Right forelimb (tissue), 1 donor: Measurements from ENCODE around the gene KCNK4.
"Not testable (repeated sequence)": the region's sequence is repeated elsewhere in the genome, so short reads cannot be mapped to it uniquely, and the experiment has no call there.

Source experiments
- DNase-seq: peaks from one replicate; pipeline ENCODE4 v3.0.0-alpha.2; 2018

The KCNK4 gene

DNA sequence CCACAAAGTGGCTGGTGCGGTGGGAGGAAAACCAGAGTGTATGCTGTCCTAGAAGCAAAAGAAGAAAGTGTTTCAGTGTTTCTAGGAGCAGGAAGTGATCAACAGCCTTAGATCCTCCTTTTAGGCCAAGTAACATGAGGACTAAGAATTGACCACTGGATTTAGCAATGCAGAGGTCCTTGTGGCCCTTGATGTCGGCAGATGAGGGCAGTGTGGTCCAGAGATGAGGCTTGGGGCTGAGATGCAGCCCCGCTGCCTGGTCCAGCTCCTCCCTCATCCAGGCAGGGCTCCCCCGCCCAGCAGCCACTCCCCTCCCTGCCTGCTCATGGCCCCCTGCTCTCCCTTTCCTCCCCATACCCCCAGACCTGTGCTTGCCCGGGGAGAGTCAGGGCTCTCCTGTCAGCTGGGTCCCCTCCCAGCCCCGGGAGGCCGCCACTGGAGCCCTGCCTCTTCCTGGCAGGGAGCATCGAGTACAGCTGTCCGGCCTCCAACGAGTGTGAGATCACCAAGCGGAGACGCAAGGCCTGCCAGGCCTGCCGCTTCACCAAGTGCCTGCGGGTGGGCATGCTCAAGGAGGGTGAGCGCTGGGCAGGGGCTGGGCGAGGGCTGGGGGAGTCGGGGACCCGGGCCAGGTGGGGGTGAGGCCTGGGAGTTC is 22.5 kb downstream of the KCNK4 start:
- DNase-seq, result no peak

DNA sequence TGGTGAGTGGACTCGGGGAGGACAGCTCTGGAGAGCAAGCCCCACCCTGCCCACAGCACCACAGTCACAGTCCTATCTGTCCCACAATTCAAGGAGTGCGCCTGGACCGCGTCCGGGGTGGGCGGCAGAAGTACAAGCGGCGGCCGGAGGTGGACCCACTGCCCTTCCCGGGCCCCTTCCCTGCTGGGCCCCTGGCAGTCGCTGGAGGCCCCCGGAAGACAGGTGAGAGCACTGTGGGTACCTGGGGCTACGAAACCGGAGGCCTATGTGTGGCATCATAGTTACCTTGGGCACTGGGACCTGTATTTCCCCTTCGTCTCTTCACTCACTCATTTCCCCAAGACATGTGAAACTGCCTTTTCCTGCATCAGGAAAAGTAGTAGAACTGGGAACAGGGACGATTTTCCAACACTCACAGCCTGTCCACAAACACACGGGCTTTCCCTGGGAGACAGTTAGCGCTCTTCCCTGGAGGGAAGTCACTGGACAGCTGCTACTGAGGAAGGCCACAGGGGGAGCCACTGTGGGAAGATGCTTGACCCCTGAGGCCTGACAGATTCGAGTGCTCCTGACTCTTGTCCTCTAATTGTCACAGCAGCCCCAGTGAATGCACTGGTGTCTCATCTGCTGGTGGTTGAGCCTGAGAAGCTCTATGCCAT is 23.2 kb downstream of the KCNK4 start:
- DNase-seq, result no peak

DNA sequence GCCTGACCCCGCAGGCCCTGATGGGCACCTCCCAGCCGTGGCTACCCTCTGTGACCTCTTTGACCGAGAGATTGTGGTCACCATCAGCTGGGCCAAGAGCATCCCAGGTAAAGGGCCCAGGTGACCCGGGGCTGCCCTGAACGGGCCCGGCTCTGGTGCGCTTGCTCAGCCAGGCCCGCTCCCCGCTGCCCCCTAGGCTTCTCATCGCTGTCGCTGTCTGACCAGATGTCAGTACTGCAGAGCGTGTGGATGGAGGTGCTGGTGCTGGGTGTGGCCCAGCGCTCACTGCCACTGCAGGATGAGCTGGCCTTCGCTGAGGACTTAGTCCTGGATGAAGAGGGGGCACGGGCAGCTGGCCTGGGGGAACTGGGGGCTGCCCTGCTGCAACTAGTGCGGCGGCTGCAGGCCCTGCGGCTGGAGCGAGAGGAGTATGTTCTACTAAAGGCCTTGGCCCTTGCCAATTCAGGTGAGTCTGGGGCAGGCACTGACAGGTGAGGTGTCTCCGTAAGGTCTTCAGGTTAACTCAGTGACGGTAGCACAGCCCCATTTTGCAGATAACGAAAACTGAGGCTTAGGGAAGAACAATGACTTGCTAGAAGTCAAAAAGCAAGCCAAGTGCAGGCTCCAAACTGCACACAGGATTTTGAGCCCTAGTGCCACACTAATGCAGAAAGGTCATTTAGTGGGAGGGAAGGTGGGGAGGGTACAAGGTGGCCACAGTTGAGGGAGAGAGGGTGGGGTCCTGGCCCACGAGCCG is 23.9 kb downstream of the KCNK4 start:
- DNase-seq, result no peak

DNA sequence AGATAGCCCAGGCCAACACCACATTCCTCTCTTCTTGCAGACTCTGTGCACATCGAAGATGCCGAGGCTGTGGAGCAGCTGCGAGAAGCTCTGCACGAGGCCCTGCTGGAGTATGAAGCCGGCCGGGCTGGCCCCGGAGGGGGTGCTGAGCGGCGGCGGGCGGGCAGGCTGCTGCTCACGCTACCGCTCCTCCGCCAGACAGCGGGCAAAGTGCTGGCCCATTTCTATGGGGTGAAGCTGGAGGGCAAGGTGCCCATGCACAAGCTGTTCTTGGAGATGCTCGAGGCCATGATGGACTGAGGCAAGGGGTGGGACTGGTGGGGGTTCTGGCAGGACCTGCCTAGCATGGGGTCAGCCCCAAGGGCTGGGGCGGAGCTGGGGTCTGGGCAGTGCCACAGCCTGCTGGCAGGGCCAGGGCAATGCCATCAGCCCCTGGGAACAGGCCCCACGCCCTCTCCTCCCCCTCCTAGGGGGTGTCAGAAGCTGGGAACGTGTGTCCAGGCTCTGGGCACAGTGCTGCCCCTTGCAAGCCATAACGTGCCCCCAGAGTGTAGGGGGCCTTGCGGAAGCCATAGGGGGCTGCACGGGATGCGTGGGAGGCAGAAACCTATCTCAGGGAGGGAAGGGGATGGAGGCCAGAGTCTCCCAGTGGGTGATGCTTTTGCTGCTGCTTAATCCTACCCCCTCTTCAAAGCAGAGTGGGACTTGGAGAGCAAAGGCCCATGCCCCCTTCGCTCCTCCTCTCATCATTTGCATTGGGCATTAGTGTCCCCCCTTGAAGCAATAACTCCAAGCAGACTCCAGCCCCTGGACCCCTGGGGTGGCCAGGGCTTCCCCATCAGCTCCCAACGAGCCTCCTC is 24.8 kb downstream of the KCNK4 start:
- DNase-seq, result not testable (repeated sequence)

DNA sequence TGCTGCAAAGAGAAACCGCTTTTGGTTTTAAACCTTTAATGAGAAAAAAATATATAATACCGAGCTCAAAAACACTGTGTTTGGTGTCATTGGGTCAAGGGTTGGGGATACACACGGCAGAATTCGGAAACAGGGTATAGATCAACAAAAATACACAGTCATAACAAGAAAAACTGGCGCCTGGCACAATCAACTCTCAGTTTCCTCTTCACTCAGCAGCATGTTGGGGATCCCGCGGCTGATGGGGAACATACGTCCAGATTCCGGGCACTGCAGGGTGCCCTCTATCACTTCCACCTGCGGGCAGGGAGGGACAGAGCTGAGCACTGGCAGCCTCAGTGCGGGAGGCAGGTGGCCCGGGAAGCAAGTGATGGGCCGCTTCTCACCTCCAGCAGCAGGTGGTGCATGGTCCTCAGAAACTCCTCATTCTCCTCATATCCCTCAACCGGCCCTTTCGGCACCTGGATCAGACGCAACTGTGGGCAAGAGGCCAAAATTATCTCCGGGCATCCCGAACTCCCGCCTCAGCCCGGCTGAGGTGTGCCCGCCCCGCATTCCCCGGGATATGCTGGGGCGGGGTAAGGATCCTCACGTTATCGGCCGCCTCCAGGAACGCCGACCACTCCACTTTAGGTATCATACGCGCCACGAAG is 25.7 kb downstream of the KCNK4 start:
- DNase-seq, result no peak

DNA sequence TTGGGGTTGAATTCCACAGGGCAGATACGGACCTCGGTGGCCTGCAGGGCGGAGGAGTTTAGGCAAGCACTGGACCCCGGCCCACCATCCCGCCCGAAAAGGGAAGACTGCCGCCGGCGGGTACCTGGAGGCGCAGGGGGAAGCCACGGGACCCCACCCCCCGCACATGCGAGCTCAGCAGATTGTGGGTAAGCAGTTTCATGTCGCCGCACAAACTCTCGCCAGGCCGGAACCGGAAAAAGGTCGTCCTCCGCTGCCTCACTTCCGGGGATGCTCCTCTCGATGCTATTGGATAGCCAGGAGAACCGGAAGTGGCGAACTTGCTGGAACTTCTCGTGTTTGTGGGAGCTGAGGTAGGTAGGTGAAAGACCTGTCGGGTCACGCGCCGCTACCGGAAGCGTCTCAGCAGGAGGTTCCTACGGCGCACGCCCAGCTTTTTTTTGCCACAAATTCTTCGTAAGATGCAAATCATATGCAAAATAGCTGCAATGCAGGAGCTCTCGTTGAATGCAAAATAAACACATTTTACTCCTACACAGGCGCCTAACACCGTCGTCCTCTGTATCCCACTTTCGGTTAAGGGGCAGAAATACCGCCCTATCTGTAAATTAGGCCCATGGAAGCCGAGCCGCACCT is 26.3 kb downstream of the KCNK4 start, which contains the start of gene TRMT112:
TSS of gene TRMT112 (minus strand) at position 235 of the 636 bp plus-strand sequence. CDS start at position 202, 33 bp downstream.
- DNase-seq, result peak; percentile 95

DNA sequence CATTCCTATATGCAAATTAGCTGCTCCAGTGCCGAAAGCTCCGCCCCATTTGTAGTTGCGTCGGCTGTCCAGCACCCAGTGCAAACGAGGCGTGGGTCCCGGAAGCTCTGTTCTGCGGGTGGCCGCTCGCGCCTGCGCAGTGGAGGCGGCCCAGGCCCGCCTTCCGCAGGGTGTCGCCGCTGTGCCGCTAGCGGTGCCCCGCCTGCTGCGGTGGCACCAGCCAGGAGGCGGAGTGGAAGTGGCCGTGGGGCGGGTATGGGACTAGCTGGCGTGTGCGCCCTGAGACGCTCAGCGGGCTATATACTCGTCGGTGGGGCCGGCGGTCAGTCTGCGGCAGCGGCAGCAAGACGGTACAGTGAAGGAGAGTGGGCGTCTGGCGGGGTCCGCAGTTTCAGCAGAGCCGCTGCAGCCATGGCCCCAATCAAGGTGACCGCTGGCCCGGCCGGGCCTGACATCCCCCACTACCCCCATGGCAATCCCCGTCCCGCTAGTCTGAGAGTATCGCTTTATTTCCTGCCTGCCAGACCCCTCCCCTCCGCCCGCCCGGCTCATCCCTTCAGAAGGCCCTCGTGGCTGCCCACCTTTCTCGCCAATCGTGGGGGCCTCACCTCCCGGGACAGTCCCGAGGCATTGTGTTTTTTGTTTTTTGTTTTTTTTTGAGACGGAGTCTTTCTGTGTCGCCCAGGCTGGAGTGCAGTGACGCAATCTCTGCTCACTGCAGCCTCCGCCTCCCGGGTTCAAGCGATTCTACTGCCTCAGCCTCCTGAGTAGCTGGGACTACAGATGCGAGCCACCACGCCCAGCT is 27.1 kb downstream of the KCNK4 start, which contains the start of gene PRDX5:
TSS of gene PRDX5 (plus strand) at position 161 of the 805 bp plus-strand sequence. CDS start at position 256, 95 bp downstream.
- DNase-seq, result peak; percentile 96

DNA sequence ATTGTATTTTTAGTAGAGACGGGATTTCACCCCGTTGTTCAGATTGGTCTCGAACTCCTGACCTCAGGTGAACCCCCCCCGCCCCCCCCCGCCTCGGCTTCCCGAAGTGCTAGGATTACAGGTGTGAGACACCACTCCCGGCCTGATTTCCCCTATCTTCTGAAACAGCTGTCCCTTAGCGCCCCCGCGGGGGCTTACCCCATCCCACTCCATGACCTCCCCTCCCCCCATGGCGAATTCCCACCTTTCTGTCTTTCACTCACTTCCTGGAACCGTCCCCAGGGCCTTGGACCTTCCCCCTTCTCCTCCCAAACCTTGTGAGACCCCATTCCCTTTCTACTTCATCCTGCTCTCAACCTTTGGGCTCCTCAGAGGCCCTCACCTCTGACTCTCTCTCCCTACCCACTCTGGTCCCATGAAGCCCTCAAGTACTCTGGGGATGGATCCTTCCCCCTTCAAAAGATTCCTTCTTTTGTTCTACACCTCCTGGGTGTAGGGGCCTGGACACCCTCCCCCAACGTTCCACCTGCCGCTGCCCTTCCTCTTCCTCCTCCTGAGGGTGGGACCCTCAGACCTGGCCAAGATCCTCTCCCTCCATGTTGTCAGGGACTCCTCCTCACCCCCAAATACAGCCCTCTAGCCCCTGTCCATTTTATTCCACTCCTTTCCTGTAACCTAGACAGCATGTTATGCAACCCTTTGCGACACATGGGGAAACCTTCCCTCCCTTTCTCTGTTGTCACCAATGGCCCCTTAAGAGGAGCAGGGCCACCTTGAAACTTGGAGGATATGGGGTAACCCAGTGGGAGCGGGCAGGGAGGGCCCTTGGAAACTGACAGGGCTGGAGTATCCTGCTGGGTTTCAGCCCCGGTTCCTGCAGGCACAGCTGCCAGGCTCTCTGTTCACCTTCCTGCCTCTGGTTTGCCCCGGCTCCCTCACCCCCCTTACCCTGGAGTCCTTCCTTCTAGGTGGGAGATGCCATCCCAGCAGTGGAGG is 28.0 kb downstream of the KCNK4 start:
- no peak for DNase-seq

DNA sequence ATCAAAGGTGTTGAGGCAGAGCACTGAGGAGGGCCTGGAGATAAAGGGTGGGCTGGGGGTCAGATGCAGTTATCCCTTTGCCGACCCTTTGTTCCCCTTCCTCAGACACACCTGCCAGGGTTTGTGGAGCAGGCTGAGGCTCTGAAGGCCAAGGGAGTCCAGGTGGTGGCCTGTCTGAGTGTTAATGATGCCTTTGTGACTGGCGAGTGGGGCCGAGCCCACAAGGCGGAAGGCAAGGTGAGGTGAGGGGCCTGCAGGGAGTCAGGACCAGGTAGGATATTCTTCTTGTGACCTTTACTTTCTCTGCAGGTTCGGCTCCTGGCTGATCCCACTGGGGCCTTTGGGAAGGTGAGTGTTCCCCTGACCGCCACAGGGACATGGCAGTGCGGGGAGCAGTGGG is 29.5 kb downstream of the KCNK4 start:
- DNase-seq, result no peak

DNA sequence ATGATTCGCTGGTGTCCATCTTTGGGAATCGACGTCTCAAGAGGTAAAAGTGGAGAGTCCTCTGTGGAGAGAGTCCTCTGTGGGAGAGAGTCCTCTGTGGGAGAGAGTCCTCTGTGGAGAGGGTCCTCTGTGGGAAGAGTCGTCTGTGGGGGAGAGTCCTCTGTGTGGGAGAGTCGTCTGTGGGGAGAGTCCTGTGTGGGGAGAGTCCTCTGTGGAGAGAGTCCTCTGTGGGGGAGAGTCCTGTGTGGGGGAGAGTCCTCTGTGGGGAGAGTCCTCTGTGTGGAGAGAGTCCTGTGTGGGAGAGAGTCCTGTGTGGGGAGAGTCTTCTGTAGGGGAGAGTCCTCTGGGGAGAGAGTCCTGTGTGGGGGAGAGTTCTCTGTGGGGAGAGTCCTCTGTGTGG is 29.9 kb downstream of the KCNK4 start:
- DNase-seq, result no peak

DNA sequence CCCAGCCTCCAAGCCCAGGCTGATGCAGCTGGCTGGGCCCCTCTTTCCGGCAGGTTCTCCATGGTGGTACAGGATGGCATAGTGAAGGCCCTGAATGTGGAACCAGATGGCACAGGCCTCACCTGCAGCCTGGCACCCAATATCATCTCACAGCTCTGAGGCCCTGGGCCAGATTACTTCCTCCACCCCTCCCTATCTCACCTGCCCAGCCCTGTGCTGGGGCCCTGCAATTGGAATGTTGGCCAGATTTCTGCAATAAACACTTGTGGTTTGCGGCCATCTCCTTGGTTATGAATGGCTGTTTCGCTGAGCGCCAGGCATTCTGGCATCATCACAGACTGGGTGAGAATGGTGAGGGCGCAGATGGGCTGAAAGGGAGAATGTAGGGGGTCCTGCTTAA is 30.4 kb downstream of the KCNK4 start:
- no peak for DNase-seq

DNA sequence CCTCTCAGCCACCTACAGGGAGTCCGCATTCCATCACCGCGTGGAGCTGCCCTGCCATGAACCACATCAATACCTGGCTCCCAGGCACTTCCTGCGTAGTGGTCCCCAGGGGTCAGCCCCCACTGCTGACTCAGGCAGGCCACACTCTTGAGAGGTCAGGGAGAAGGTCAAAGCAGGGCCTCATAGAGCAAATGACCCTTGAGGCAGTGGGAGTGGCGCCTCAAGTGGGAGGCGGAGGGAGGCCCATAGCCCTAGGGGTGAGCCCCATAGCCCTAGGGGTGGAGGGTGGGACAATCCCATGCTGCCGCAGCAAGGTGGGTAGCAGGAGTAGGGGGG is 31.8 kb downstream of the KCNK4 start:
- no peak for DNase-seq

DNA sequence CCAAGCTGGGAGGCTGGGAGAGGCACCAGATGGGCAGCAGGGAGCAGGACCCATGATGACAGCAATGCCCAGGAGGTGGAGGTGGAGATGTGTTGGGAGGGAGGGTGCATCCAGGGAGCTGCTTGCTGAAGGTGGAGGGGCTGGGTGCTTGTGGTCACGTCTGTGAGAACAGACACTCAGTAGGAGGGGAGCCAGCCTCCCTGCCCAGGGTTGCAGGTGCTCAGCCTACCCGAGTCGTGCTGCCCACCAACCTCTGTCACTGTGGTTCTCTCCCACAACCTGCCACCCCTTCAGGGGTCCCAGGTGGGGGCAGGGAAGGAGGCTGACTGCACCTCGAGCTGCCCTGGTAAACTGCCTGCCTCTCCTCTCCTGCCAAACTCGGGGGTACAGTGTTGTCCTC is 32.3 kb downstream of the KCNK4 start:
- no peak for DNase-seq

DNA sequence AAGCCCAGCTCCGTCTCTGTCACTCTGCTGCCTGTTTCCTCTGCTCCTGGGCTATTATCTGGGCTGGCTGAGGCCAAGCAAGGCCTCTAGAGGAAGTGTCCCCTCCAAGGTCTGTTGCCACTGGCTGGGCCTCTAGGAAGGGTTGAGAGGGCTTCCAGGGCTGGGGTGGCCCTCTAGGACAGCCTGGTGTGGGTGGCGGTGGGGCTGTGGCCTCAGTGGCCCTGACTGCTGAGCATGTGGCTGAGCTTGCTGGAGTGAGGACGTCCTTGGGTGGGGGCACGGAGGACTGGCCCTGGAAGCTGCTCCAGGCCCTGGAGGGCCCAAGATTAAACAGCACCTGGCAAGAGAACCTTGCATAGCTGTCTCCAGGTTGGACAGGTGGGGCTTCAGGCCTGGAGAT is 32.9 kb downstream of the KCNK4 start:
- not testable (repeated sequence) for DNase-seq

DNA sequence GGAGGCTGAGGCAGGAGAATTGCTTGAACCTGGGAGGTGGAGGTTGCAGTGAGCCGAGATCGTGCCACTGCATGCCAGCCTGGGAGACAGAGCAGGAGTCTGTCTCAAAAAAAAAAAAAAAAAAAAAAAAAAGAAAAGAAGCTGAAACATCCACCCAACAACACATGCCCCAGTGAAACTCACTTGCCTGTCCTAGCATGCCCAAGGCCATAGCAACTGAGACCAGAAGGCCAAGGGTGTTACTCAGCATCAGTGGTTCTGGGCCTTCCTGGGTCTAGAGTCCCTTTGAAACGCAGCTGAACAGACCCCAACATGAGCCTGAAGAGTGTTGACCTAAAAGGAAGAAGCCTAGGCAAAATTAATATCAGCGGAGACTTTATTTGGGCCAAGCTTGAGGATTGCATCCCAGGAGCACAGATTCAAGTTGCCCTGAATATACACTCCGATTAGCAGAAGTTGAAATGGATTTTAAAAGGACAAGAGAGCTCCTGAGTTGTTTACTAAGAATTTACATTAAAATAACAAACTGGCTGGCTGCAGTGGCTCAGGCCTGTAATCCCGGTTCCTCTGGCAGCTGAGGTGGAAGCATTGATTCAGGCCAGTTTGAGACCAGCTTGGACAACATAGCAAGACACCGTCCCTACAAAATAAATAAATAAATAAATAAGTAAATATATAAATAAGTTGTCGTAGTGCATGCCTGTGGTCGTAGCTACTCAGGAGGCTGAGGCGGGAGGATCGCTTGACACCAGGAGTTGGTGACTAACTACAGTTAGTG is 33.8 kb downstream of the KCNK4 start:
- no peak for DNase-seq

DNA sequence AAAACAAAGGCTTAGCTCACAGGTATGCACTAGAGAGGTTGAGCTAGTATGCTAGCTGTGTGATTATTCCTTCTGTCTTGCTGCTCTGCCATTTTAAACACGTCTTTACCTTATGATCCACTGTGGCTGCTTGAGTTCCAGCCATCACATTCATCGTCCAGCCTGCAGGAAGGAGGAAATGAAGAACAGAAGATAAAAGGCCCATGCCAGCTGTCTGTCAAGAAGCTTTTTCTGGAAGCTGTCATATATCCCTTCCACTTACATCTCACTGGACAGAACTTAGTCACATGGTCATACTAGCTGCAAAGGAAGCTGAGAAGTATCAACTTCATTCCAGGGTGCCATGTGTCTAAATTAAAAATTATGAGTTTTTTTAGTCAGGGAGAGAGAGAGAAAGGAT is 36.3 kb downstream of the KCNK4 start:
- no peak for DNase-seq

DNA sequence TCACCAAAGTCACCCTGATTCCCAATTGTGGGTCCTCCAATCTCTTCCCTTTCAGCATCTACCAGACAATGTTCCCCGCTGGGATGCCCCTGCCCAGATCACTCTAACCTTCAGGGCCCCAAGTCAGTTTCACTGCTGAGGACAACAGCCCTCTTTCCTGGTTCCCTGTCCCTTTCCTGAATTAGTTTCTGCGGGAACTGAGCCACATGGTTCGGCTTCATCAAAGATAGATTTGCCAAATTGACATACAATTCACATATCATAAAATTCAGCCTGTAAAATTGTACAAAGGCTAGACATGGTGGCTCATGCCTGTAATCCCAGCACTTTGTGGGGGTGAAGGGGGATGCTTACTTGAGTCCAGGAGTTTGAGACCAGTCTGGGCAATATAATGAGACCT is 36.9 kb downstream of the KCNK4 start:
- no peak for DNase-seq

DNA sequence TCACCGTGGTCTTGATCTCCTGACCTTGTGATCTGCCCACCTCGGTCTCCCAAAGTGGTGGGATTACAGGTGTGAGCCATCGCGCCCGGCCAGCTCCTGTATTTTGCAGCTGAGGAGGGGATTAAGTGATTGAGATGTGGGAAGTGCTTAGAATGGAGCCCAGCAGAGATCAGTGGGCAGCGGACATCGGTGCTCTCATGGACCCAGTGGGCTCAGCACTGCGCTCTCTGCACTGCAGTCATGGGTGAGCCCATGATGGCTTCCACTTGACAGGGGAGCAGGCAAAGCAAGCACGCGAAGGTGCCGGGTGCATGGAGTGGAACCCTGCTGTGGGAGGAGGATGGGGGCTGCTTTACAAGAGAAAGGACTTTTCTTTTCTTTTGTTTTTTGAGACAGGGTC is 39.8 kb downstream of the KCNK4 start:
- no peak for DNase-seq
